Osteoblast (primary cell): ENCODE measurements around the gene CFAP47. TPM values are rescaled to one million over a fixed set of nuclear protein-coding genes. Genes with fewer than 3 reads are reported as not detected.

Experiments used
- DNase-seq: peaks from one replicate; pipeline ENCODE4 v3.0.0; 2011; ENCODE audit warnings: low spot score, mixed read lengths; ENCODE audit not compliant: insufficient read length; ENCODE audit errors: missing footprints
- H2AFZ ChIP-seq: 2 replicates; pipeline ENCODE4 v1.6.0; 2011; ENCODE audit warnings: mild to moderate bottlenecking, low read length
- H3K27ac ChIP-seq: 2 replicates; pipeline ENCODE4 v1.5.1; 2011; ENCODE audit warnings: mild to moderate bottlenecking, low read depth, low read length, moderate library complexity
- H3K27me3 ChIP-seq: 2 replicates; pipeline ENCODE4 v1.6.0; 2012; ENCODE audit warnings: mild to moderate bottlenecking, control low read depth, inconsistent platforms, low read length, moderate library complexity; ENCODE audit not compliant: insufficient read depth
- H3K36me3 ChIP-seq: 2 replicates; pipeline ENCODE4 v1.5.1; 2011; ENCODE audit warnings: mild to moderate bottlenecking, low read length, control low read depth, moderate library complexity; ENCODE audit not compliant: insufficient read depth
- H3K4me1 ChIP-seq: 2 replicates; pipeline ENCODE4 v1.5.1; 2011; ENCODE audit warnings: mild to moderate bottlenecking, low read length, control low read depth, moderate library complexity; ENCODE audit not compliant: insufficient read depth
- H3K4me2 ChIP-seq: 2 replicates; pipeline ENCODE4 v1.6.0; 2011; ENCODE audit warnings: mild to moderate bottlenecking, low read length; ENCODE audit not compliant: insufficient read depth
- H3K4me3 ChIP-seq: fragments of 200-600 bp; sonication (generic); 3 replicates; pipeline ENCODE4 v1.5.1; 2012; ENCODE audit warnings: mild to moderate bottlenecking, low read length, inconsistent platforms; ENCODE audit not compliant: insufficient read depth
- H3K79me2 ChIP-seq: 2 replicates; pipeline ENCODE4 v1.6.0; 2012; ENCODE audit warnings: mild to moderate bottlenecking, low read length, control low read depth, inconsistent platforms; ENCODE audit not compliant: insufficient read depth
- H3K9me3 ChIP-seq: 2 replicates; pipeline ENCODE4 v1.5.1; 2011; ENCODE audit warnings: low read depth, low read length, control low read depth
- H4K20me1 ChIP-seq: 2 replicates; pipeline ENCODE4 v1.6.0; 2012; ENCODE audit warnings: mild to moderate bottlenecking, low read length, control low read depth; ENCODE audit not compliant: insufficient read depth
- total RNA-seq: library from RNA; depleted of rRNA; stranded (reverse); fragments of >200 nt; gene quantifications from 2 replicates; pipeline ENCODE4 v1.2.3, GENCODE V29; 2012
- TF ChIP-seq, protein P1 (sequence below): IDR thresholded peaks from 2 replicates; pipeline ENCODE4 v1.5.1; 2011; ENCODE audit warnings: mild to moderate bottlenecking, low read depth, low read length, moderate library complexity; ENCODE audit errors: extremely low read depth

Gene CFAP47
- total RNA-seq, 1 donor, result not detected

DNA sequence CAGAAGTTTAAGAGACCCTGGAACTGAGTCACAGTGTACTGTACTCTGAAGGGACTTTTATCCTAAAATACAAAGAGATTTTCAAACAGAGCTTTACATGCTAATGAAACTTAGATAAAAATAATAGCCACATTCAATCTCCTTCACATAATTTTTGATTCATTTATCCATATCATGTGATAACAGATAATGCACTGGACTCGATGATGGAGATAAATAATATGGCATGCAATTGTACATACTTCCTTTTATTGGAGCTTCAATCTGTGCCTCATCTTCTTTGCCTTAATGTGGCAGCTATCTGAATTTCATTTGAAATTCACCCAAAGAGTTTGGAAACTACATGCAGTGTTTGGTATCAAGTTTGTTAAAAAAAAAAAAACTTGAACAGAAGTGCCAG lies 390.6 kb downstream of the CFAP47 start:
- no peaks in the 10 kb centered on the region for H3K79me2 ChIP-seq
- DNase-seq, result no peak
- H3K27me3 ChIP-seq, result no peaks in the 10 kb centered on the region
- no peak overlapping the region for H3K4me3 ChIP-seq
- H4K20me1 ChIP-seq, result no peaks in the 10 kb centered on the region
- TF ChIP-seq, protein P1, sequence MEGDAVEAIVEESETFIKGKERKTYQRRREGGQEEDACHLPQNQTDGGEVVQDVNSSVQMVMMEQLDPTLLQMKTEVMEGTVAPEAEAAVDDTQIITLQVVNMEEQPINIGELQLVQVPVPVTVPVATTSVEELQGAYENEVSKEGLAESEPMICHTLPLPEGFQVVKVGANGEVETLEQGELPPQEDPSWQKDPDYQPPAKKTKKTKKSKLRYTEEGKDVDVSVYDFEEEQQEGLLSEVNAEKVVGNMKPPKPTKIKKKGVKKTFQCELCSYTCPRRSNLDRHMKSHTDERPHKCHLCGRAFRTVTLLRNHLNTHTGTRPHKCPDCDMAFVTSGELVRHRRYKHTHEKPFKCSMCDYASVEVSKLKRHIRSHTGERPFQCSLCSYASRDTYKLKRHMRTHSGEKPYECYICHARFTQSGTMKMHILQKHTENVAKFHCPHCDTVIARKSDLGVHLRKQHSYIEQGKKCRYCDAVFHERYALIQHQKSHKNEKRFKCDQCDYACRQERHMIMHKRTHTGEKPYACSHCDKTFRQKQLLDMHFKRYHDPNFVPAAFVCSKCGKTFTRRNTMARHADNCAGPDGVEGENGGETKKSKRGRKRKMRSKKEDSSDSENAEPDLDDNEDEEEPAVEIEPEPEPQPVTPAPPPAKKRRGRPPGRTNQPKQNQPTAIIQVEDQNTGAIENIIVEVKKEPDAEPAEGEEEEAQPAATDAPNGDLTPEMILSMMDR, result no peak
- H3K4me2 ChIP-seq, result no peak overlapping the region
- no peaks in the 10 kb centered on the region for H3K36me3 ChIP-seq
- no peak overlapping the region for H2AFZ ChIP-seq
- no peak overlapping the region for H3K27ac ChIP-seq
- H3K4me1 ChIP-seq, result no peaks in the 10 kb centered on the region
- H3K9me3 ChIP-seq, result no peaks in the 10 kb centered on the region

DNA sequence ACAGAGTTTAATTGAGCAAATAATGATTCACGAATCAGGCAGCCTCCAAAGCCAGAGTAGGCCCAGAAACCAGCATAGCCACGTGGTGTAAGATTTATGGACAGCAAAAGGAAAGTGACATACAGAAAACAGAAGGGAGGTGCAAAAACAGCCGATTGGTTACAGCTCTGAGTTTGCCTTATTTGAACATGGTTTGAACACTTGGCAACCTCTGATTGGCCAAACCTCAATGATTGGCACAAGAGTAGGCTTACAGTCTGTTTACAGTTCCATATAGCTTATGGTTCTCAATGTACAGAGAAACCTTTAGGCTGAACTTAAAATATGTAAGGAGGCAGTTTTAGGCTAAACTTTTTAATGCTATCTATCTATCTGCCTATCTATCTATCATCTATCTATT lies 394.8 kb downstream of the CFAP47 start:
- H3K27me3 ChIP-seq, result no peaks in the 10 kb centered on the region
- H3K4me3 ChIP-seq, result no peak overlapping the region
- H3K36me3 ChIP-seq, result no peaks in the 10 kb centered on the region
- H4K20me1 ChIP-seq, result no peaks in the 10 kb centered on the region
- no peak overlapping the region for H2AFZ ChIP-seq
- H3K9me3 ChIP-seq, result no peaks in the 10 kb centered on the region
- H3K27ac ChIP-seq, result no peak overlapping the region
- TF ChIP-seq, protein P1, result no peak
- no peak for DNase-seq
- H3K4me2 ChIP-seq, result no peak overlapping the region
- H3K79me2 ChIP-seq, result no peaks in the 10 kb centered on the region
- no peaks in the 10 kb centered on the region for H3K4me1 ChIP-seq

DNA sequence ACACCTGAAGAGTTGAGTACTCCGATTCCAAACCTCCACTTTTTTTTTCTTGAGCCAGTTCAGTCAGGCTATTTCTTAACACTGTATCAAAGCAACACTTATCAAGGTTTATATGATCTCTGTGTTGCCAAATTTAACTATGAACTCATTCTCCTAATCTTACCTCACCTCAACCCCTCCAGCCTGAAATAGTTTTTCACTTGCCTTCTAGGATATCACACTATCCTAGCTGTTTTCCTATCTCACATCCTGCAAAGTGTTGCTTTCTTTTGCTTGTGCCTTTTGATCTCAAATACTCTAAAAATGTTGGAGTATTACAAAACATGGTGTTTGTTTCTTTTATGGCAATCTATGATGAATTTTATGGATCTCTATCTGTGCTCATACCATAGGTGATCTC lies 415.0 kb downstream of the CFAP47 start:
- no peaks in the 10 kb centered on the region for H4K20me1 ChIP-seq
- H3K27me3 ChIP-seq, result no peaks in the 10 kb centered on the region
- no peaks in the 10 kb centered on the region for H3K4me1 ChIP-seq
- H3K4me2 ChIP-seq, result no peak overlapping the region
- H3K36me3 ChIP-seq, result no peaks in the 10 kb centered on the region
- no peak overlapping the region for H2AFZ ChIP-seq
- no peak overlapping the region for H3K4me3 ChIP-seq
- TF ChIP-seq, protein P1, result no peak
- no peak for DNase-seq
- H3K27ac ChIP-seq, result no peak overlapping the region
- H3K9me3 ChIP-seq, result peaks cover 2% of the 10 kb centered on the region
- H3K79me2 ChIP-seq, result no peaks in the 10 kb centered on the region

DNA sequence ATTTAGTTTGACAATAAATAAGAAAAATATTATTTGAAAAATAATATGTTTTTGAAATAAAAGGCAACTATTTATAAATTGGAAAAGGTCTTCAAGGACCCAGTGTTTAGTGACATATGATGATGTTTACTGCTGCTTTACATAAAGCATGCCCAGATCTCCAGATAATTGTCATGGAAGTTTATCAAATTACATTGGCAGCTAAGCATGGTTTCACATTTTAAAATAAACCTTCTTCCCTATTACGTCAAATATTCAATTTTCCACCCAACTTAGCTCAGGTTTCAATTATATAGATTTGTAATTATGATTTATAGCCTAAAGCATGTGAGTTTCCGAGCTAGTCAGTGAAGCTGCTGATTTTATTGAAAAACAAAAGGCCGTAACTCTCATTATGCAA lies 417.2 kb downstream of the CFAP47 start:
- no peak overlapping the region for H3K27ac ChIP-seq
- TF ChIP-seq, protein P1, result no peak
- H3K4me3 ChIP-seq, result no peak overlapping the region
- no peak overlapping the region for H3K4me2 ChIP-seq
- H3K27me3 ChIP-seq, result no peaks in the 10 kb centered on the region
- no peaks in the 10 kb centered on the region for H4K20me1 ChIP-seq
- DNase-seq, result no peak
- H3K4me1 ChIP-seq, result no peaks in the 10 kb centered on the region
- H3K9me3 ChIP-seq, result peaks cover 2% of the 10 kb centered on the region
- no peaks in the 10 kb centered on the region for H3K79me2 ChIP-seq
- no peaks in the 10 kb centered on the region for H3K36me3 ChIP-seq
- H2AFZ ChIP-seq, result no peak overlapping the region
